HepG2 (cell line): ENCODE data around the gene DHRS13. TPM values are rescaled to one million over a fixed set of nuclear protein-coding genes. Genes with fewer than 3 reads are reported as not detected.

Experiments used
- AFF4 ChIP-seq: sonication (generic); formaldehyde crosslinking; IDR thresholded peaks from 2 replicates; pipeline ENCODE4 v1.4.0; 2020; ENCODE audit warnings: missing genetic modification reagents
- ARNT ChIP-seq: fragments of 450-650 bp; IDR thresholded peaks from 2 replicates; pipeline ENCODE4 v1.6.1; 2017
- CCDC6 ChIP-seq: sonication (generic); formaldehyde crosslinking; IDR thresholded peaks from 2 replicates; pipeline ENCODE4 v1.8.1; 2022; ENCODE audit warnings: mild to moderate bottlenecking, missing genetic modification reagents, moderate library complexity
- CEBPB ChIP-seq: IDR thresholded peaks from 2 replicates; pipeline ENCODE4 v1.6.1; 2011; ENCODE audit warnings: low read depth, low read length, improper control_type of control experiment, borderline replicate concordance
- FOXK2 ChIP-seq: fragments of 450-650 bp; IDR thresholded peaks from 2 replicates; pipeline ENCODE4 v1.6.1; 2016
- KDM5A ChIP-seq: fragments of 200-600 bp; sonication (generic); IDR thresholded peaks from 2 replicates; pipeline ENCODE4 v1.7.0; 2018; ENCODE audit warnings: antibody characterized with exemption, mild to moderate bottlenecking, low read length, borderline replicate concordance
- NFKBIZ ChIP-seq: IDR thresholded peaks from 2 replicates; pipeline ENCODE4 v1.6.1; 2018; ENCODE audit warnings: missing genetic modification reagents, missing compliant biosample characterization
- RBM39 ChIP-seq: fragments of 200-400 bp; formaldehyde crosslinking; IDR thresholded peaks from one replicate; pipeline ENCODE4 v1.6.1; 2018; ENCODE audit warnings: antibody characterized with exemption, mild to moderate bottlenecking, low read depth, low read length; ENCODE audit not compliant: poor library complexity, severe bottlenecking
- SNAI1 ChIP-seq: sonication (generic); formaldehyde crosslinking; IDR thresholded peaks from 2 replicates; pipeline ENCODE4 v1.5.0; 2020; ENCODE audit warnings: mild to moderate bottlenecking, missing genetic modification reagents, borderline replicate concordance
- YEATS2 ChIP-seq: sonication (generic); formaldehyde crosslinking; IDR thresholded peaks from 2 replicates; pipeline ENCODE4 v1.4.0; 2020; ENCODE audit warnings: missing genetic modification reagents, borderline replicate concordance
- ZBTB8A ChIP-seq: sonication (generic); formaldehyde crosslinking; IDR thresholded peaks from 2 replicates; pipeline ENCODE4 v1.4.0; 2020; ENCODE audit warnings: mild to moderate bottlenecking, low read depth, missing genetic modification reagents, borderline replicate concordance
- ZC3H13 ChIP-seq: sonication (generic); formaldehyde crosslinking; IDR thresholded peaks from 2 replicates; pipeline ENCODE4 v1.8.1; 2023; ENCODE audit warnings: mild to moderate bottlenecking, missing genetic modification reagents, moderate library complexity
- ZFP62 ChIP-seq: sonication (generic); formaldehyde crosslinking; IDR thresholded peaks from 2 replicates; pipeline ENCODE4 v1.4.0; 2020; ENCODE audit warnings: missing genetic modification reagents
- ZMYM4 ChIP-seq: sonication (generic); formaldehyde crosslinking; IDR thresholded peaks from 2 replicates; pipeline ENCODE4 v1.8.1; 2023; ENCODE audit warnings: mild to moderate bottlenecking, missing genetic modification reagents
- ZNF274 ChIP-seq: sonication (generic); formaldehyde crosslinking; IDR thresholded peaks from 2 replicates; pipeline ENCODE4 v1.5.1; 2020; ENCODE audit warnings: mild to moderate bottlenecking, missing genetic modification reagents
- ZNF333 ChIP-seq: sonication (generic); formaldehyde crosslinking; IDR thresholded peaks from 2 replicates; pipeline ENCODE4 v1.4.0; 2020; ENCODE audit warnings: mild to moderate bottlenecking, missing genetic modification reagents, borderline replicate concordance
- ZNF546 ChIP-seq: sonication (generic); formaldehyde crosslinking; conservative IDR thresholded peaks from 2 replicates; pipeline ENCODE4 v1.8.1; 2023; ENCODE audit warnings: mild to moderate bottlenecking, missing genetic modification reagents
- ZNF691 ChIP-seq: sonication (generic); formaldehyde crosslinking; IDR thresholded peaks from 2 replicates; pipeline ENCODE4 v1.4.0; 2020; ENCODE audit warnings: missing genetic modification reagents, low read depth, mild to moderate bottlenecking, borderline replicate concordance
- ZNF713 ChIP-seq: sonication (generic); formaldehyde crosslinking; IDR thresholded peaks from 2 replicates; pipeline ENCODE4 v1.4.0; 2020; ENCODE audit warnings: mild to moderate bottlenecking, missing genetic modification reagents
- ZNF776 ChIP-seq: sonication (generic); formaldehyde crosslinking; IDR thresholded peaks from 2 replicates; pipeline ENCODE4 v1.4.0; 2020; ENCODE audit warnings: mild to moderate bottlenecking, missing genetic modification reagents
- polyA plus RNA-seq, 8 experiments: library from polyadenylated mRNA; depleted of rRNA in 3 of 8; stranded (reverse) in 7 of 8; unstranded in 1 of 8; fragments of >200 nt; fragmentation: Illumina TruSeq in 4 of 8; extraction: Trizol in 4 of 8; gene quantifications; 2 replicates each; pipeline versions ENCODE4 v1.2.1 to v1.2.3, GENCODE V29; 2011 to 2016; ENCODE audit warnings: low read depth in 4 of 8, missing spikeins in 1 of 8, mixed read lengths in 1 of 8; ENCODE audit not compliant: insufficient read depth in 1 of 8
- total RNA-seq, 5 experiments: library from RNA; depleted of rRNA; stranded (reverse); fragments of >200 nt; fragmentation: Illumina TruSeq; extraction: Trizol; gene quantifications; 2 replicates each; pipeline ENCODE4 v1.2.3, GENCODE V29; 2016; ENCODE audit warnings: low read depth in 1 of 5
- TF ChIP-seq, protein P1 (sequence below): sonication (generic); formaldehyde crosslinking; IDR thresholded peaks from 2 replicates; pipeline ENCODE4 v1.8.0; 2022; ENCODE audit warnings: mild to moderate bottlenecking, missing genetic modification reagents, moderate library complexity
- TF ChIP-seq, protein P2 (sequence below): sonication (generic); formaldehyde crosslinking; IDR thresholded peaks from 2 replicates; pipeline ENCODE4 v1.4.0; 2020; ENCODE audit warnings: missing genetic modification reagents

Gene DHRS13
- total and polyA plus RNA-seq, 2 of the 13 experiments (the other 11 are each of a cell fraction or from before 2014, with no cell fraction given): 11.8 to 12.6 TPM

DNA sequence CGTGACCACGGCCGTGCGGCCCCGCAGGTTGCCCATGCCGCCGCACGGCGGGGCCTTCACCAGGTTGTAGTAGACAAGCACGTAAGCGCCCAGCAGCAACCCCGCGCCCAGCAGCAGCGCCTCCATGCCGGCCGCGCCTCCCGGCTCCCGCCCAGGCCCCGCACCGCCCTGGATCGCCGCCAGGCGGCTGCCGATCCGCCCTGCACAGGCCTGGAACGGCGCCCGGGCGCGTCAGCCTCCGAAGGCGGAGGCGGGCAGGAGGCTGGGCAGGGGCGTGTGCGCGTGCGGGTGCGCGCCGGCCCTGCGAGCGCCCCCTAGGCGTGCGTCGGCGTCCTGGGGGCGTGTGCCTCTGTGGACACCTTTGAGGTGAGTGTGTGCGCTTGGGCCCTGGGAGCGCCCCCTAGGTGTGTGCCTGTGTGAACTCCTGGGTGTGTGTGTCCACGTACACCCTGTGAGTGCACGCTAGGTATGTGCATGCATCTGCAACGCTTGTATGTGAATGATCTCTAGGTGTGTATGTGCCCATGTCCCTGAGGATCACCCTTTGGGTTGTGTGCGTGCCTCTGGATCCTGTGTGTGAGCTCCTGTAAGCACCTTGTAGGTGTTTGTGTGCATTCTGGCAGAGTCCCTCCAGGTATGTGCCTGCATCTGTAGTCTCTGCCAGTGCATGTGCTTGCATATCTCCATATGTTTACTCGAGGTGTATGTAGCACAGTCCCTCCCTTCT is at the start of gene DHRS13 (continued):
- TF ChIP-seq NFKBIZ (CRISPR knock-in tag) (peak; percentile 48; the same call in 1 of the 2 replicates), ZNF713 (CRISPR knock-in tag) (no peak; the same call in 1 of the 2 replicates), ZNF691 (peak; percentile 94), AFF4 (no peak; the same call in 1 of the 2 replicates), ZNF333 (no peak), ZC3H13 (CRISPR knock-in tag) (peak; percentile 78), ZFP62 (CRISPR knock-in tag) (no peak), YEATS2 (CRISPR knock-in tag) (peak; percentile 30; the same call in 1 of the 2 replicates), KDM5A (no peak), ZBTB8A (CRISPR knock-in tag) (no peak), ZMYM4 (CRISPR knock-in tag) (peak; percentile 94), ZNF776 (CRISPR knock-in tag) (peak; percentile 91; the same call in 1 of the 2 replicates), SNAI1 (no peak), CCDC6 (CRISPR knock-in tag) (peak; percentile 87), CEBPB (no peak), FOXK2 (no peak), ARNT (no peak), RBM39 (peak; percentile 26), ZNF274 (peak; percentile 25; the same call in 1 of the 2 replicates), ZNF546 (peak; percentile 58; the same call in 1 of the 2 replicates)
- TF ChIP-seq, protein P1, sequence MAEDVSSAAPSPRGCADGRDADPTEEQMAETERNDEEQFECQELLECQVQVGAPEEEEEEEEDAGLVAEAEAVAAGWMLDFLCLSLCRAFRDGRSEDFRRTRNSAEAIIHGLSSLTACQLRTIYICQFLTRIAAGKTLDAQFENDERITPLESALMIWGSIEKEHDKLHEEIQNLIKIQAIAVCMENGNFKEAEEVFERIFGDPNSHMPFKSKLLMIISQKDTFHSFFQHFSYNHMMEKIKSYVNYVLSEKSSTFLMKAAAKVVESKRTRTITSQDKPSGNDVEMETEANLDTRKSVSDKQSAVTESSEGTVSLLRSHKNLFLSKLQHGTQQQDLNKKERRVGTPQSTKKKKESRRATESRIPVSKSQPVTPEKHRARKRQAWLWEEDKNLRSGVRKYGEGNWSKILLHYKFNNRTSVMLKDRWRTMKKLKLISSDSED (CRISPR knock-in tag): no peak
- TF ChIP-seq, protein P2, sequence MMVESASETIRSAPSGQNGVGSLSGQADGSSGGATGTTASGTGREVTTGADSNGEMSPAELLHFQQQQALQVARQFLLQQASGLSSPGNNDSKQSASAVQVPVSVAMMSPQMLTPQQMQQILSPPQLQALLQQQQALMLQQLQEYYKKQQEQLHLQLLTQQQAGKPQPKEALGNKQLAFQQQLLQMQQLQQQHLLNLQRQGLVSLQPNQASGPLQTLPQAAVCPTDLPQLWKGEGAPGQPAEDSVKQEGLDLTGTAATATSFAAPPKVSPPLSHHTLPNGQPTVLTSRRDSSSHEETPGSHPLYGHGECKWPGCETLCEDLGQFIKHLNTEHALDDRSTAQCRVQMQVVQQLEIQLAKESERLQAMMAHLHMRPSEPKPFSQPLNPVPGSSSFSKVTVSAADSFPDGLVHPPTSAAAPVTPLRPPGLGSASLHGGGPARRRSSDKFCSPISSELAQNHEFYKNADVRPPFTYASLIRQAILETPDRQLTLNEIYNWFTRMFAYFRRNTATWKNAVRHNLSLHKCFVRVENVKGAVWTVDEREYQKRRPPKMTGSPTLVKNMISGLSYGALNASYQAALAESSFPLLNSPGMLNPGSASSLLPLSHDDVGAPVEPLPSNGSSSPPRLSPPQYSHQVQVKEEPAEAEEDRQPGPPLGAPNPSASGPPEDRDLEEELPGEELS (CRISPR knock-in tag): 0 out of 2 replicates have a peak, but pooled peaks have one; percentile 48
